COLO668 (cell line): ENCODE measurements around the gene MMP28.

Experiments used
- DNase-seq: peaks from one replicate; lab custom pipeline; 2025; ENCODE audit not compliant: unreplicated experiment; lab: John Stamatoyannopoulos, UW

The MMP28 gene

GRCh38 chr17:35726953-35727460, 68.4 kb downstream of the MMP28 start:
- no peak for DNase-seq

- DNase-seq: peak; percentile 5
These were observed 69.1 kb downstream of the MMP28 start for GRCh38 chr17:35726127-35726952.

- no peak for DNase-seq
These were observed 69.7 kb downstream of the MMP28 start for GRCh38 chr17:35725802-35726126.

- no peak for DNase-seq
These were observed 70.4 kb downstream of the MMP28 start for GRCh38 chr17:35725058-35725457.

GRCh38 chr17:35723735-35724134, 71.7 kb downstream of the MMP28 start:
- no peak for DNase-seq

GRCh38 chr17:35717475-35717874, 78.0 kb downstream of the MMP28 start:
- DNase-seq: no peak

- no peak for DNase-seq
These were observed 78.5 kb downstream of the MMP28 start for GRCh38 chr17:35716897-35717465.

GRCh38 chr17:35716173-35716572, 79.3 kb downstream of the MMP28 start:
- DNase-seq: no peak
